Smooth muscle cell (in vitro differentiated cells): ENCODE results near the gene NOXA1. TPM values are rescaled to one million over a fixed set of nuclear protein-coding genes. Genes with fewer than 3 reads are reported as not detected.

Experiments
- DNase-seq: peaks from one replicate; lab custom pipeline; 2025; ENCODE audit not compliant: unreplicated experiment; lab: John Stamatoyannopoulos, UW
- H2AFZ ChIP-seq: fragments of 200-600 bp; sonication (generic); 2 replicates; pipeline ENCODE4 v1.6.0; 2016; ENCODE audit warnings: antibody characterized with exemption, low read depth, mild to moderate bottlenecking
- H3F3A ChIP-seq: fragments of 200-600 bp; sonication (generic); 2 replicates; pipeline ENCODE4 v1.6.0; 2017; ENCODE audit warnings: antibody characterized with exemption, low read depth
- H3K27ac ChIP-seq: fragments of 200-600 bp; sonication (generic); 2 replicates; pipeline ENCODE4 v1.5.1; 2016; ENCODE audit warnings: low read depth, mild to moderate bottlenecking
- H3K27me3 ChIP-seq: fragments of 200-600 bp; sonication (generic); 2 replicates; pipeline ENCODE4 v1.6.1; 2016; ENCODE audit warnings: low read depth, mild to moderate bottlenecking
- H3K36me3 ChIP-seq: fragments of 200-600 bp; sonication (generic); 2 replicates; pipeline ENCODE4 v1.5.1; 2016; ENCODE audit warnings: low read depth
- H3K4me1 ChIP-seq: fragments of 200-600 bp; sonication (generic); 2 replicates; pipeline ENCODE4 v1.5.1; 2016; ENCODE audit warnings: low read depth
- H3K4me2 ChIP-seq: fragments of 200-600 bp; sonication (generic); 2 replicates; pipeline ENCODE4 v1.6.0; 2016; ENCODE audit warnings: mild to moderate bottlenecking
- H3K4me3 ChIP-seq: fragments of 200-600 bp; sonication (generic); 2 replicates; pipeline ENCODE4 v1.5.1; 2016; ENCODE audit warnings: mild to moderate bottlenecking
- H3K79me2 ChIP-seq: fragments of 200-600 bp; sonication (generic); 2 replicates; pipeline ENCODE4 v1.6.0; 2016; ENCODE audit warnings: low read depth, mild to moderate bottlenecking
- H3K9ac ChIP-seq: fragments of 200-600 bp; sonication (generic); 2 replicates; pipeline ENCODE4 v1.6.0; 2016; ENCODE audit warnings: low read depth
- H3K9me3 ChIP-seq: fragments of 200-600 bp; sonication (generic); replicated peaks from 2 replicates; pipeline ENCODE4 v1.5.1; 2016; ENCODE audit warnings: low read depth
- H4K20me1 ChIP-seq: fragments of 200-600 bp; sonication (generic); 2 replicates; pipeline ENCODE4 v1.6.0; 2016; ENCODE audit warnings: low read depth
- CTCF ChIP-seq: fragments of 200-600 bp; sonication (generic); IDR thresholded peaks from 2 replicates; pipeline ENCODE4 v1.5.1; 2017; ENCODE audit warnings: borderline replicate concordance, mild to moderate bottlenecking, antibody characterized with exemption; ENCODE audit not compliant: insufficient read depth, poor library complexity, severe bottlenecking
- WGBS: methylation state at CpG from one replicate; pipeline ENCODE4 v1.1.7; 2016; ENCODE audit warnings: low lambda C conversion rate; 5-methylcytosine and 5-hydroxymethylcytosine counted together
- polyA plus RNA-seq: library from polyadenylated mRNA; unstranded; fragments of >200 nt; fragmentation: Nextera tagmentation; extraction: Ambion mirVana; gene quantifications from 2 replicates; pipeline ENCODE4 v1.2.1, GENCODE V29; 2016
- total RNA-seq: library from RNA; depleted of rRNA; stranded (reverse); fragments of >200 nt; gene quantifications from 2 replicates; pipeline ENCODE4 v1.2.3, GENCODE V29; 2014

NOXA1 gene
- total and polyA plus RNA-seq, 2 experiments from 2014 or later: 0.09 to 0.81 TPM

GRCh38 chr9:137458194-137459151 is 35.3 kb downstream of the NOXA1 start:
- peak overlapping the region; percentile 85 for H3K9ac ChIP-seq
- H3K27ac ChIP-seq: no peak overlapping the region
- H3K4me2 ChIP-seq: peak overlapping the region; percentile 90
- H4K20me1 ChIP-seq: peaks cover 12% of the 10 kb centered on the region
- no peaks in the 10 kb centered on the region for H3F3A ChIP-seq
- H3K27me3 ChIP-seq: peaks cover 4% of the 10 kb centered on the region
- H3K9me3 ChIP-seq: no peaks in the 10 kb centered on the region
- peaks cover 11% of the 10 kb centered on the region for H3K4me1 ChIP-seq
- H3K4me3 ChIP-seq: peak overlapping the region; percentile 80
- H3K36me3 ChIP-seq: no peaks in the 10 kb centered on the region
- 29% methylated on average over 35 of the region's 88 CpGs for WGBS
- no peak for TF ChIP-seq CTCF
- H2AFZ ChIP-seq: no peak overlapping the region
- DNase-seq: no peak
- H3K79me2 ChIP-seq: peaks cover 6% of the 10 kb centered on the region

GRCh38 chr9:137459152-137459600 is 36.0 kb downstream of the NOXA1 start, which contains the start of gene NSMF:
NSMF (minus strand) TSS chr9:137459334; CDS start chr9:137459102, 232 bp downstream.
- peak within 1 kb of the TSS; percentile 90 for H3K4me2 ChIP-seq
- H3K4me1 ChIP-seq: peaks cover 11% of the 10 kb centered on the region
- H3F3A ChIP-seq: no peaks in the 10 kb centered on the region
- peak within 1 kb of the TSS; percentile 56 for H2AFZ ChIP-seq
- 1% methylated on average over 17 of the region's 62 CpGs for WGBS
- TF ChIP-seq CTCF: no peak
- no peaks in the 10 kb centered on the region for H3K9me3 ChIP-seq
- peaks cover 12% of the 10 kb centered on the region for H4K20me1 ChIP-seq
- peak within 1 kb of the TSS; percentile 85 for H3K9ac ChIP-seq
- no peak within 1 kb of the TSS for H3K27ac ChIP-seq
- peak; percentile 76 for DNase-seq
- peaks cover 4% of the 10 kb centered on the region for H3K27me3 ChIP-seq
- peaks cover 6% of the 10 kb centered on the region for H3K79me2 ChIP-seq
- H3K36me3 ChIP-seq: no peaks in the 10 kb centered on the region
- H3K4me3 ChIP-seq: peak within 1 kb of the TSS; percentile 80

- Histone ChIP-seq H3K36me3 (no peaks in the 10 kb centered on the region), H3K9ac (no peak overlapping the region), H3K79me2 (peaks cover 6% of the 10 kb centered on the region), H3K27ac (no peak overlapping the region), H4K20me1 (peaks cover 12% of the 10 kb centered on the region), H3K4me1 (peaks cover 11% of the 10 kb centered on the region), H3K27me3 (peaks cover 4% of the 10 kb centered on the region), H3K4me3 (peak overlapping the region; percentile 80), H2AFZ (peak overlapping the region; percentile 56), H3K4me2 (peak overlapping the region; percentile 90), H3F3A (no peaks in the 10 kb centered on the region), H3K9me3 (no peaks in the 10 kb centered on the region)
- WGBS: 62% methylated on average over 15 of the region's 15 CpGs
- TF ChIP-seq CTCF: no peak
- DNase-seq: no peak
Observed at GRCh38 chr9:137459601-137460362, 36.6 kb downstream of the NOXA1 start.
